Measurements from ENCODE around the gene WSB2.

The WSB2 gene

DNA sequence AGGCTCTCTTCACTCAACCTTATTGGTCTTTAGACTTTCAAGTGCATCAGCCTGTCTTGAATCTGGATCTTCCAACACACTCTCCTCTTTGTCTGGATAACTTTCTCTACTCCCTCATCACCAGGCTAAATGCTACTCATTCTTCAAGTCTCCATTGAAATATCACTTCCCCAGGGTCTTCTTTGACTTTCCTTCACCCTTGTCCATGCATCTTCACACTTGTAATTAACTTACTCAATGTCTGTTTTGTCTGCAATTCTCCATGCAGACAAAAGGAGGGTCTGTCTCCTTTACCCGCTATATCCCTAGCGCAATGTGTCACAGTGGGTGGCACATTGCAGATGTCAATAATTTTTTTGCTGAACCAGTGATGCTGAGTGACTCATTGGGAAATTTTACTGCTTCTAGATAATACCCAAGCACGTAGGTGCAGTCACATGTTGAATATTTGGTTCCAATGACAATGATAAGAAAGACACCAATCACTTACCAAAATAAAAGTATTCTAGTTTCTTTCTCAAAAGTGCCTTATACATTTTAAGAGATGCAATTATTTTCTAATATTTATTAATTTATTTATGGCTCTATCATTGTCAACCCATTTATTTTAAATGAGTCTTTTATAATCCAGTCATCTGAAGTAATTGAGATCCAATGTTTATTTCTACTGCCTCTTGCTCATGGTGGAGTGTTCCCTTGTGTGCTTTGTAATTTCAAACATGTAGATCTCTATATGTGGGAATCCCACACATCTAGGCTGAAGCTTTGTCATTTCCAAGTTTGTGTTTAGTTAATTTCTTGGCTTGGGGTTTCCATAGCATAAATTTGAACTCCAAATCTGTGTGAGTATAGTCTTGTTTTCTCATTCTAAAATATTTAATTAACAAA lies 66.2 kb downstream of the WSB2 start:
- DNase-seq (ENCODE audit: low read depth in 3 of 3) = no peak

- no peak for DNase-seq (ENCODE audit: low read depth in 3 of 3)
Observed at GRCh38 chr12:117986705-117987469, 74.1 kb downstream of the WSB2 start.

DNA sequence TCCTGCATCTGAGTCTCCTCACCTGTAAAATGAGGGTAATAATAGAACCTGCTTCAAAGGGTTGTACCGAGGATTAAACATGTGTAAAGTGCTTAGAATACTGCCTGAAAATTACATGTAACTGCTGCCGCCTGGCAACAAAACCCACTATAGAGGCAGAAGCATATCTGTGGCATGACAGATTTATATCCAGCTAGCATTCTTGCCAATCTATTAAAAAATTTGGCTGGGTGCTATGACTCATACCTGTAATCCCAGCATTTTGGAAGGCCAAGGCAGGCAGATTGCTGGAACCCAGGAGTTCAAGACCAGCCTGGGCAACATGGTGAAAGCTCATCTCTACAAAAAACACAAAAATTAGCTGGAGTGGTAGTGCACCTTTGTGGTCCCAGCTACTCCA lies 75.8 kb downstream of the WSB2 start:
- DNase-seq (ENCODE audit: low read depth in 3 of 3) = no peak

All from stimulated activated CD4-positive, alpha-beta T cell treated with anti-CD3 and anti-CD28 coated beads, TNF-alpha, amount 100 ng/mL, for 4 hours (primary cell).